Activated CD8-positive, alpha-beta memory T cell treated with anti-CD3 and anti-CD28 coated beads for 1 hour (primary cell): ENCODE data around the gene SNRNP70.
"Not testable (repeated sequence)": the region's sequence is repeated elsewhere in the genome, so short reads cannot be mapped to it uniquely, and the experiment has no call there.

Experiments used
- DNase-seq, 2 donors: peaks; one replicate each; pipeline ENCODE4 v3.0.0-alpha.2; 2020; ENCODE audit warnings: low read depth in 1 of 2; ENCODE audit errors: extremely low read depth in 1 of 2

The SNRNP70 gene

DNA sequence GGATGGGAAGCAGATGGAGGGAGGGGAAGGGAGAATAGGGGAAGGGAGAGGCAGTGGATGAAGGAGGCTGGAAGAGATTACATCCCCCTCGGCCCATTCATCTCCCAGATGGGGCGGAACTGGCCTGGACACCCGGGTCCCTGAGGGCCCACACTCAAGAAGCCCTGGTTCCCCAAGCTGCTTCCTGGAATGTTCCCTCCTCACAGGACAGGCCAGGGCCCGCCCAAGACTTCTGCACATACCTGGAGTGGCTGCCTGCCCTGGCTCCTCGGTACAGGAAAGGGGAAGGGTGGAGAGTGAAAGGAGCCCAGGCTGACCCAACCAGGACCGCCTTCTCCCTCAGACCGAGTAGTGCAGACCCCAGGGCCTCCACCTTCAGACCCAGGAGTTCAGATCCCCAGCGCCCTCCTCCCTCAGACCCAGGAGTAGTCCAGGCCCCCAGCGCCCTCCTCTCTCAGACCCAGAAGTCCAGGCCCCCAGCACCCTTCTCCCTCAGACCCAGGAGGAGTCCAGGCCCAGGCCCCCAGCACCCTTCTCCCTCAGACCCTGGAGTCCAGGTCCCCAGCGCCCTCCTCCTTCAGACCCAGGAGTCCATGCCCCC, 21.1 kb upstream of the SNRNP70 start:
- no peak for DNase-seq

DNA sequence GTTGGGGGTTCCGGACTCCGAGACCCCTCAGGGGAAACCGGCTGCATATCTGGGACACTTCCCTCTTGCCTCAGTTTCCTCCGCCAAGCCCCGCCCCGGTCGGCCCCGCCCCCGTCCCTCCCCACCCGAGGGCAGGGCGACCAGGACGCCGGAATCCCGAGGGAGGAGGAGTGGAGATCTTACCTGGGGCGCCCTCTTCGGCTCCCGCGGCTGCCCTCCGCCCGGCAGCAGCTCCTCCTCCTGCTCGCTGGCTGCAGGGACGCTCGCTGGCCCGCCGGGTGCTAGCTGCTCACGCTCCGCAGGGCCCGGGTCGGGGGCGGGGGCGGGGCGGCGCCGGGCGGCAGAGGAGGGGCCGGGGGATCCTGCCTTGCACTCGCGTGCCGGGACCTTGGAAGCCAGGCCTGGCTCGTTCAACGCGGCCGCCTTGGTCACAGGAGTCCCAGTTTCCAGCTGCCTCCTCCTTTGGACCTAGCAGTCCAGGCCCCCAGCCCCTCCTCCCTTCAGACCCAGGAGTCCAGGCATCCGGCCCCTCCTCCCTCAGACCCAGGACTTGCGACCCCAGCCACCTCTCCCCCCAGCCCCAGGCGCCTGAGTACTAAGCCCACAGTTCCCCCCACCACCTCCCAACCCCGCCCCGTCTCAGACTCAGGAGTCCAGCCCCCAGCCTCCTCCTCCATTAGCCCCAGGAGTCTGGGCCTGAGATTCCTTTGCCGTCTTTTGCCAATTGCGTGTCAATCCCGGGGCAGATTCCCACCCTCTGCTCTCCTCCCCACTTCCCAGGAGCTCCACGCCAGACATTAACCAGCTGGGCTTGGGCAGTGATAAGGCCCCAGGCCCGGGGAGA, 20.3 kb upstream of the SNRNP70 start, which contains the start of gene NTF4:
NTF4 (minus strand) TSS at position 51 of the 844 bp plus-strand sequence. CDS start 2,821 bp downstream, outside the sequence.
- no peak for DNase-seq

DNA sequence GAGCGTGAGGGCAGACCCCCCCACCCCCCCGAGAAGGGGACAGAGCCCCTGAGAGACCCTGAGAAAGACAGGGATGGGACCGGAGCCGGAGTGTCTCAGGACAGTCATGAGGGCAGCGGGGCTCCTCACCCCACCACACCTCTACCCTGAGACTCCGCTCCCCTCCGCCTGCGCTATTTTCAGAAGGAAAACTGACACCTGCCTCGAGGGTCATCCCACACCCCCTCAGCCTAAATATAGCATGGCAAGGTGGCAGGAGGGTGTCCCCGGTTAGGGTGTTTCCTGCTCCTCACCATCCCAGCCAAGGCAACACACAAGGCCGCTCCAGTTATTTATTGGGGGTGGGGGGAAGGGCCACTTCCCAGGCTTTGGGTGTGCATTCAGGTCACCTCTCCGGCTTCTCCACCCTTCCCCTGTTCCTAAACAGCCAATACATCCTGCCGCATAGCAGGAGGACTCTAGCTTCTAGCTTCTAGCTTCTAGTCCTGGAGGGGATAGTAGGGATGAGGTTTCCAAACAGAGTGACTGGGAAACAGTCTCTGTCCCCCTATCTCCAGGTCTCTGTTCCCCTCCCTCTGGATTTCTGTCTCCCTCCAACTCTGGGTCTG, 19.2 kb upstream of the SNRNP70 start:
- DNase-seq = no peak

DNA sequence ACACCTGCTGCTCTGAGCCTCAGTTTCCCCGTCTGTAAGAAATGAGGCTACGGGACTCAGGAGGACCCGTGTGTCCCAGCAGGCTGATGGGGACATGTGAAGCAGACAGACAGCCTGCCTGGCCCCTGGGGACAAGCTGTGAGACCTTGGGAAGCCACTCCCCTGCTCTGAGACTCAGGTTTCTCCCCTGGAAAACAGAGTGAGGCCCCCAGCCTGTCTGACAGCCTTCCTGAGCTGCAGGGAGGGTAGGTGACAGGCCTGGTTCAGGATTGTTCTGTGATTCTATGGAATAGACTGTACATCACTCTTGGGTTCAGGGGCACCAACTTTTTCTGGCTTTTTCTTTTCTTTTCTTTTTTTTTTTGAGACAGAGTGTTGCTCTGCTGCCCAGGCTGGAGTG, 17.7 kb upstream of the SNRNP70 start:
- no peak for DNase-seq

DNA sequence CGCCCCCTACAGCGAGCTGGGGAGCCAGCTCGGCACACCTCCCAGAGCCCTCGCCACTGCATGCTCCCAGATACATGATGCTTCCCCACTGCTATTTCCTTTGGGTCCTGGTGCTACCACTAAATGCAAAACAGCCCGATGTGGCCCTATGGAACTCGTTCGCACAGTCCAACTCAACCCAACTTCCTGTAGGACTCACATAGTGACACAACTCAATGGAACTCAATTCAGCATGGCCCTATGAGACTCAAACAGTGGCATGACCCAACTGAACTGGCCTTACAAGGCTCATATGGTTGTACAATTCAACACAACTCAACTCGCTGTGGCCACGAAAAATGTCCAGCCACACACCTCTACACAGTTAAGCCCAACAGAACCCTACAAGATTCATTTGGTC, 16.2 kb upstream of the SNRNP70 start:
- DNase-seq = no peak

DNA sequence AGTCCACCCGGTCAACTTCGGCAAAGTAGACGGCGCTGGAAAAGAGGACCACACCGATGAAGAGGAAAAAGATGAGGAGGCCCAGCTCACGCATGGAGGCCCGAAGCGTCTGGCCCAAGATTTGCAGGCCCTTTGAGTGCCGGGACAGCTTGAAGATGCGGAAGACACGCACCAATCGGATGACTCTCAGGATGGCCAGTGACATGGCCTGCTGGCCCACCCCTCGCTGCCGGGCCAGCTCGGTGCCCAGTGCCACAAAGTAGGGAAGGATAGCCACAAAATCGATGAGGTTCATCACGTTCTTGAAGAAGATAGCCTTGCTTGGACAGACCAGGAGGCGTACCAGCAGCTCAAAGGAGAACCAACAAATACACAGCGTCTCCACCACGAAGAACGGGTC, 14.8 kb upstream of the SNRNP70 start:
- DNase-seq = no peak

DNA sequence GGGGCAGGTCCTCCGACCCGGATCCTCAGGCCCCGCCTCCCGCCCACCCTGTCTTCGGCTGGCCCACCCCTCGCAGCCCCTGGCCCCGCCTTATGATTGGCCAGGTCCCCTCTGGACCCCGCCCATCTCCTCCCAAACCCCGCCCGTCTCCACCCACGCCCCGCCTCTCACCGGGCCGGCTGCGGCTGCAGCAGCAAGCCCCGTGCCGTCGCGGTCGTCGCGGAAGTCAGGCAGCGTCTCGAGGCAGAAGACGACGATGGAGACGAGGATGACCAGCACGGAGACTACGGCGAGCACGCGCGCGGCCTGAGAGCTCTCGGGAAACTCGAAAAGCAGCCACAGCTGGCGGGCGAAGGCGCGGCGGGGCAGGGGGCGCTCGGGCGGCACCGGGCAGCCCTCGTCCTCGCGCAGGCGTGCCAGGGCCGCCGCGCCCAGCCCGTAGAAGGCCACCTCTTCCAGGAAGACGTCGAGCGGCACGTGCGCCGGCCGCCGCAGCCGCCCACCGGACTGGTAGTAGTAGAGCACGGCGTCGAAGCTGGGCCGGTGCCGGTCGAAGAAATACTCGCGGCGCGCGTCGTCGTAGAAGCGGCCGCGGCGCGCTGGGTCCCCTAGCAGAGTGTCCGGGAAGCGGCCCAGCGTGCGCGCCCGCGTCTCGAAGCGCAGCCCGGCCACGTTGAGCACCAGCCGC, 13.2 kb upstream of the SNRNP70 start:
- DNase-seq = no peak

DNA sequence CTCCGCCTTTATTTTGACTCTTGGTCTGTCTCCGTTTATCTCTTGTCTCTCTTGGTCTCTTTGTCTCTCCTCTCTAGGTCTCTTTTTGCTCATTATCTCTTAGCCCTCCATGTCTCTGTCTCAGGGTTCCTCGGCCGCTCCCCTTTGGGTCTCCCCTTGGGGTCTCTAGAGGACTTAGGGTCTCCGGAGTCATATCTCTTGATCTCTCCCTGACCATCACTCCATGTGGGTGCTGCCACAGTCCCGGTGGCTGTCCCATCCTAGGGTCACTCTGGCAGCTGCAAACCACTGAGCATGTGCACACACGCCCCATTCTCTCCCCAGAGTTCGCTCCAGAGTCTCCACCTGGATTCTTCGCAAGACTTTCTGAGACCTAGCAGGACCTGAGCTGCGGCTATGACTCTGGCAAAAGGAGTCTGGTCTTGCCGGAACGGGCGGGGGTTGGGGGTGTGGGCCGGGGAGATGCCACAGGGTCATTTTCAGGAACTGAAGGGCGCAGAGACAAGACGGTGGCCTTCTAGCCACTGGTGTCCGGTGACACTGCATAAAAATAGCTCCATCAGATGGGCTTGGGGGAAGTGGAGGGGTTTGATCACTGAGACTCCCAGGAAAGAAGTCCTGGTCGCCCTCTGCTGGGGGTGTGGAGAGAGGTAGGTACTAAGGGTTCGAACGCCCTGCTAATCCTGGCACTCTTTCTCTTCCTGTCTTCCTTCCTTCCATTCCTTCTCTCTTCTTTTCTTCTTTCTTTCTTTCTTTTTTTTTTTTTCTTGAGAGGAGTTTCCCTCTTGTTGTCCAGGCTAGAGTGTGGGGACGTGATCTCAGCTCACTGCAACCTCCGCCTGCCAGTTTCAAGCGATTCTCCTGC, 11.5 kb upstream of the SNRNP70 start:
- no peak for DNase-seq

DNA sequence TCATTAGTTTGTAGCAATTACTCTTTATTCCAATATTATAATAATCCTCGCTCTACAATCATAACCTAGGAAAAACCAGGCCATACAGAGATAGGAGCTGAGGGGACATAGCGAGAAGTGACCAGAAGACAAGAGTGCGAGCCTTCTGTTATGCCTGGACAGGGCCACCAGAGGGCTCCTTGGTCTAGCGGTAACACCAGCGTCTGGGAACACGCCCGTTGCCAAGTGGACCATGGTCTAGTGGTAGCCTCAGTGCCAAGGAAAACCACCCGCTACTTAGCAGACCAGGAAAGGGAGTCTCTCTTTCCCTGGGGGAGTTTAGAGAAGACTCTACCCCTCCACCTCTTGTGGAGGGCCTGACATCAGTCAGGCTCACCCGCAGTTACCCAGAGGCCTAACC, 10.4 kb upstream of the SNRNP70 start:
- not testable (repeated sequence) for DNase-seq

DNA sequence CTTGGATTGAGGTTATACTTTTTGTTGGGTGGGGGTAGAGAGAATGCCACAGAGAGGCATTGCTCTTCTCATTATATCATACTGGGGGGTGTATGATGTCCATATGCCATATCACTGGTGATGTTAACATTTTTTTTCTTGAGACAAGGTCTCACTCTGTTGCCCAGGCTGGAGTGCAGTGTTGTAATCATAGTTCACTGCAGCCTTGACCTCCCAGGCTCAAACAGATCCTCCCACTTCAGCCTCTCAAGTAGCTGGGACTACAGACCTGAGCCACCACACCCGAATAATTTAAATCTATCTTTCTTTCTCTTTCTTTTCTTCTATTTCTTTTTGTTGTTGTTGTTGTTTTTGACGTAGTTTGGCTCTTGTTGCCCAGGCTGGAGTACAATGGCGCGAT, 4.9 kb upstream of the SNRNP70 start:
- DNase-seq = no peak

DNA sequence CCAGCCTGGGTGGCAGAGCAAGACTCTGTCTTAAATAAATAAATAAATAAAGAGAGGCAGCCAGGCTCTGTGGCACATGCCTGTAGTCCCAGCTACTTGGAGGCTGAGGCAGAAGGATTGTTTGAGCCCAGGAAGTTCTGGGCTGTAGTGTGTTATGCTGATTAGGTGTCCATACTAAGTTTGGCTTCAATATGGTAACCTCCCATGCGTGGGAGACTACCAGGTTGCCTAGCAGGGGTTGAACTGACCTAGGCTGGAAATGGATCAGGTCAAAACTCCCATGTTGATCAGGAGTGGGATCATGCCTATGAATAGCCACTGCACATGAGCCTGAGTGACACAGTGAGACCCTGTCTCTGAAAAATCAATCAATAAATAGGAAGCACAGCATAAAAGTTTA, 4.0 kb upstream of the SNRNP70 start:
- DNase-seq = no peak

DNA sequence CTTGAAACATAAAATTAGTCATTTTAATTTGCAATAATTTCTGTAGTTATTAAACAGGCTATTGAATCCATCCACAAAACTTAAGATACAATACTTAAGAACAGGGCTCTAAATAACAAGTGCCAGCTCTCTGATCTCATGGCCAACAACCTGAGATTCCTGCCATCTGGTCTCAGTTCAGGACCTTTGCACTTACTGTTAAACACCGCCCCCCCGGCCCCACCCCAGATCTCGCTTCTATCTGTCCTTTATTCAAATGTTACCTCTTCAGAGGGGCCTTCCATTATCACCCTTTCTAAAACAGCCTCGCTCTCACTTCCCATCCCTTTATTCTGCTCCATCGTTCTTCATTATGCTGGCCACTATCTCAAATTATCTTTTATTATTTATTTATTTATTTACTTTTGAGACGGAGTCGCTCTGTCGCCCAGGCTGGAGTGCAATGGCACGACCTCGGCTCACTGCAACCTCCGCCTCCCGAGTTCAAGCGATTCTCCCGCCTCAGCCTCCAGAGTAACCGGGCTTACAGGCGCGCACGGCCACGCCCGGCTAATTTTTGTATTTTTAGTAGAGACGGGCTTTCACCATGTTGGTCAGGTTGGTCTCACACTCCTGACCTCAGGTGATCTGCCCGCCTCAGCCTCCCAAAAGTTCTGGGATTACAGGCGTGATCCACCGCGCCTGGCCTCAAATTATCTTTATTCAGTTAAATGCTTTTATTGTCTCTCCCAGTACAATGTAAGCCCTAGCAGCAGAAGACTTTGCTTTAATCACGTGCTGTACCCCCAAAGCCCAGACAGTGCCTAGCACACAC, 838 bp upstream of the SNRNP70 start:
- DNase-seq = no peak

DNA sequence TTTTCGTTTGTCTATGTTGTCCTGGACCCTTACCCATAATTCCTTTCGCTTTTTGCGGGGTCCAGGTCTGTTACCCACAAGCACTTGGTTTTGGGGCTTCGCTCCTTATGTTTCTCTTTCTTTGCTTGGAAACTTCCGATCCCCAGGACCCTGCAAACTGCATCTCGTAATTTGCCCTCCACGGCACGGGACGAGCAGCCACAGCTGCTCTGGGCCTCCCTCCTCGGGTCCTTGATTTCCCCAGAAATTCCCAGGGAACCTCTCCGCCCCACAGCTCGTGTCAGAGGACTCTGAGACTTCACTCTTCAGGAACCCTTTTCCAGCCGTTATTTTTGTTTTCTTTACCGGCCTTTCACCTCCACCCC, 599 bp downstream of the SNRNP70 start:
- no peak for DNase-seq

DNA sequence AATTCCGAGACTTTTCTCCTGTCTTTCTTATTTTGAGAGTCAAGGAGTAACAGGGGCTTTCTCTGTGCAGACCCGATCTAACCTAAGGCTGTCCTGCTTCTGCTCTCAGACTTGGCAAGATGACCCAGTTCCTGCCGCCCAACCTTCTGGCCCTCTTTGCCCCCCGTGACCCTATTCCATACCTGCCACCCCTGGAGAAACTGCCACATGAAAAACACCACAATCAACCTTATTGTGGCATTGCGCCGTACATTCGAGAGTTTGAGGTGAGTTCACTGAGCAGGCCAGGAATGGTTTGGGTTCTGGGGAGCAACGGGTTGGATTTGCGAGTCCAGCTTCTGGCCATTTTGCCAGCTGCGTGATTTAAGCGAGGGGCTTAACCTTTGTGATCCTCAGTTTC, 1.0 kb downstream of the SNRNP70 start:
- DNase-seq = no peak

DNA sequence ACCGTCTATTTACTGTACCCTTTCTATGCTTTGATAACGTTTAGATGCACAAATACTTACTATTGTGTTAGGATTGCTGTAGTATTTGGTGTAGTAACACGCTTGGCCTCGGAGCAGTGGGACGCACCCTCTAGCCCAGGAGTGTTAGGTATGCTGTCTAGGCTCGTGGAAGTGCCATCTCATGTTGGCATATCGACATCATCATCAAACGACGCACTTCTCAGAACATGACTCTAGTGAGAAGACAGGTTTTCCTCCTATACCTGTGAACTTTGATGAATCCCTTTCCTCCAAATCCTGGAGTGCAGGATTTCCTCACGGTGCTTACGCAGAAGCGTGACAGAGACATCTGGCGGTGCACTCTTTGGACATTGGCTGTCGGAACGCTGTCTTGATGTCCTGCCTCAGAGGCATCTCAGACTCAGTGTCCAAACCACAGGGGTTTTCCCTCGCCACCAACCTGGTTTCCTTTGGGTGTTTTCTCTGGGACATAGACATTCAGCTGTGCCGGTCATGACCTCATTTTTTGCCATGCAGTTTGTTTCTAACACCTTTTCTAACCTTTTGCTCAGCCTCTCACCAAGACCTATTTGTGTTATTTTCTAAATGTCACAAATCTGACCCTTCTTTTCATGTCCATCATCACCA, 6.3 kb downstream of the SNRNP70 start:
- DNase-seq = no peak

DNA sequence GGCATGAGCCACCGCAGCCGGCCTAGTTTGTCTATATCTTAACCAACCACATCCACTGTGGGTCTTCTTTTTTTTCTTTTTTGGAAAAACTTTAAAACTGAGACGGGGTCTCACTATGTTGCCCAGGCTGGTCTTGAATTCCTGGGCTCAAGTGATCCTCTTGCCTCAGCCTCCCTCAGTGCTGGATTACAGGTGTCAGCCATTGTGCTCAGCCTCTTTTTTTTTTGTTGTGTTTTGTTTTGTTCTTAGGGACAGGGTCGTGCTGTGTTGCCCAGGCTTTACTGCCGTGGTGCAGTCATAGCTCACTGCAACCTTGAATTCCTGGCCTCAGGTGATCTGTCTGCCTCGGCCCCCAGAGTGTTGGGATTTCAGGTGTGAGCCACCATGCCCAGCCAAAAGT, 7.4 kb downstream of the SNRNP70 start:
- DNase-seq = no peak

DNA sequence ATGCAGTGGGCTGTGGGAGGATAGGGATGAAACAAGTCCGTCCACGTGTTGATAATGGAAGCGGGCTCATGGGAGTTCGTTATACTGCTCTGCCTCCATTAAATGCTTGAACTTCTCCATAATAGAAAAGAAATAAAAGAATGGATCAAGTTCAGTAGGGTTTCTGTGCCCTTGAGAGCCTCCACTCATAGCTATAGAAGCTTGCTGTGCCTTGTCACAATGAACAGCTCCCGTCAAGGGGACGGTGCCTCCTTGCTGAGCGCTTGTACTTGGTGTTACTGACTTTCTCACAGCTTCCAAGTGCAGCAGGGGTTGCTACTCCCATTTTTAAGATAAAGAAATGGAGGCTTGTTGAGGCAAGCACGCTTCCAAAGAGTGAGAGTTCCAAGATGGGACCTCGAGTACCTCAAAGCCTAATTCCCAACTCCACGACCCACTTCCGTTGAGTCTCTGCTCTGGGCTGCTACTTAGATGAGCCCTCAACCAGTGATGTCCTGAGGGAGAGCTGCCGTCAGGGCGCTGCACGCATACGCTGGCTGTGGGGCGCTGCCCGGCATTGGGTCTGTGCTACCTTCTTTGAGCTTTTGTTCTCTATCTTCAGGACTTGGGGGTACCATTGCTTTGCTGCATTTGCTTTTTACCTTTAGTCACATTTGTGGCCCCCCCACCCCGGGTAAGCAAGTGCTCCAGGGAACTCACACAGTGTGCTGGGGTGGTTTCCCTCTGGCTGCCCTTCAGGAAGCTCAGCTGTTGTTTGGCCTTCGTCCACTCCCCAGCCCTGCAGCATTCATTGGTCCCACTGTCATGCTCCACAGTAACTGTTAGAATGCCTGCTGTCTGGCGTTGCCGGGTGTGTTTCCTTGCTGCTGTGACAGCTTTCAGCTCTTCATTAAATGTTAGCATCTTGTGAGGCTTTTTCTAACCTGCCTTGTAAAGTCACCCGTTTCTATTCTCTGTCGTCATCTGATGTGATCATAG, 9.5 kb downstream of the SNRNP70 start:
- no peak for DNase-seq
